Measurements from ENCODE around the gene NLRP1. TPM values are rescaled to one million over a fixed set of nuclear protein-coding genes. Genes with fewer than 3 reads are reported as not detected.

The NLRP1 gene
- total and polyA plus RNA-seq, 2 of the 13 experiments (the other 11 are each of a cell fraction or from before 2014, with no cell fraction given): 3.4 to 3.7 TPM

GRCh38 chr17:5499476-5500231 is 84.7 kb downstream of the NLRP1 start:
- H3K9me3 ChIP-seq (ENCODE audit: low read length): no peaks in the 10 kb centered on the region
- H3K27me3 ChIP-seq (ENCODE audit: control insufficient read depth in 1 of 2, insufficient read depth in 2 of 2, low read length in 2 of 2): peaks cover 0 to 13% of the 10 kb centered on the region in 2 experiments; a peak in 3 of 5 replicates
- peak overlapping the region in 2 of 3 experiments; percentile 75 to 79; a peak in 2 of 6 replicates for H3K4me3 ChIP-seq (replicated peaks in 1 of 3; ENCODE audit: insufficient read depth in 1 of 3, low read depth in 2 of 3, low read length in 3 of 3)
- in situ Hi-C loops (cut with HindIII; ENCODE audit: extremely low pct_ligation_motif_present, low pct_unique_long_range_greater_than_20kb): no loop called here
- TF ChIP-seq RBM39 (IDR thresholded peaks at IDR 0.05; ENCODE audit: low read depth, low read length, poor library complexity, severe bottlenecking): peak; percentile 8
- no peak for TF ChIP-seq ZNF446 (CRISPR knock-in tag; IDR thresholded peaks at IDR 0.05)
- ATAC-seq (no peak), DNase-seq (ENCODE audit: low spot score) (no peak), FAIRE-seq (no peak)
- H3K9ac ChIP-seq (ENCODE audit: insufficient read depth, low read depth, low read length): no peak overlapping the region
- CTCF ChIA-PET (ENCODE audit: low intra/inter-chr PET ratio, low total read pairs): no interaction called here
- H3K36me3 ChIP-seq (replicated peaks in 1 of 2; ENCODE audit: control insufficient read depth in 1 of 2, insufficient read depth in 2 of 2, low read length in 2 of 2): no peaks in the 10 kb centered on the region
- H3K4me2 ChIP-seq (ENCODE audit: low read depth, low read length): peak overlapping the region; percentile 75
- H3K4me1 ChIP-seq (ENCODE audit: insufficient read depth, low read length): peaks cover 7% of the 10 kb centered on the region
- no peak overlapping the region for H2AFZ ChIP-seq (ENCODE audit: low read length)
- POLR2A ChIA-PET: interaction anchor here (1.4 to 2.6 kb wide), 4 partner anchors 14 to 60 kb away, joined by 3 to 24 read pairs (median 4); partner anchors contain the start of genes C1QBP, DERL2, DHX33 and MIS12
- intact Hi-C loops (cut with micrococcal nuclease; ENCODE audit: unreplicated experiment): no loop called here
- H3K27ac ChIP-seq (ENCODE audit: extremely low read length, insufficient read depth, low read length): no peak overlapping the region
- H3K79me2 ChIP-seq (ENCODE audit: insufficient read depth, low read length): no peaks in the 10 kb centered on the region
- BruUV-seq (replicated peaks): no TSS peak
- no peaks in the 10 kb centered on the region for H4K20me1 ChIP-seq (ENCODE audit: insufficient read depth, low read length)
- 91% methylated on average over 34 of the region's 44 CpGs for WGBS (ENCODE audit: low lambda C conversion rate)

- Histone ChIP-seq H3K4me1 (ENCODE audit: insufficient read depth, low read length) (peaks cover 4% of the 10 kb centered on the region), H3K79me2 (ENCODE audit: insufficient read depth, low read length) (peaks cover 6% of the 10 kb centered on the region), H3K4me3 (replicated peaks in 1 of 3; ENCODE audit: insufficient read depth in 1 of 3, low read depth in 2 of 3, low read length in 3 of 3) (no peak overlapping the region), H4K20me1 (ENCODE audit: insufficient read depth, low read length) (no peaks in the 10 kb centered on the region), H3K4me2 (ENCODE audit: low read depth, low read length) (no peak overlapping the region), H3K9me3 (ENCODE audit: low read length) (no peaks in the 10 kb centered on the region), H2AFZ (ENCODE audit: low read length) (no peak overlapping the region), H3K36me3 (replicated peaks in 1 of 2; ENCODE audit: control insufficient read depth in 1 of 2, insufficient read depth in 2 of 2, low read length in 2 of 2) (peaks cover 6 to 23% of the 10 kb centered on the region in 2 experiments), H3K27me3 (ENCODE audit: control insufficient read depth in 1 of 2, insufficient read depth in 2 of 2, low read length in 2 of 2) (no peaks in the 10 kb centered on the region), H3K27ac (ENCODE audit: extremely low read length, insufficient read depth, low read length) (no peak overlapping the region), H3K9ac (ENCODE audit: insufficient read depth, low read depth, low read length) (no peak overlapping the region)
- intact Hi-C loops (cut with micrococcal nuclease; ENCODE audit: unreplicated experiment): no loop called here
- CTCF ChIA-PET (ENCODE audit: low intra/inter-chr PET ratio, low total read pairs): no interaction called here
- DNase-seq (ENCODE audit: low spot score) (no peak), FAIRE-seq (no peak), ATAC-seq (no peak)
- 60% methylated on average over 2 of the region's 2 CpGs for WGBS (ENCODE audit: low lambda C conversion rate)
- BruUV-seq (replicated peaks): no TSS peak
- POLR2A ChIA-PET: no interaction called here
- in situ Hi-C loops (cut with HindIII; ENCODE audit: extremely low pct_ligation_motif_present, low pct_unique_long_range_greater_than_20kb): no loop called here
- TF ChIP-seq, protein P1, sequence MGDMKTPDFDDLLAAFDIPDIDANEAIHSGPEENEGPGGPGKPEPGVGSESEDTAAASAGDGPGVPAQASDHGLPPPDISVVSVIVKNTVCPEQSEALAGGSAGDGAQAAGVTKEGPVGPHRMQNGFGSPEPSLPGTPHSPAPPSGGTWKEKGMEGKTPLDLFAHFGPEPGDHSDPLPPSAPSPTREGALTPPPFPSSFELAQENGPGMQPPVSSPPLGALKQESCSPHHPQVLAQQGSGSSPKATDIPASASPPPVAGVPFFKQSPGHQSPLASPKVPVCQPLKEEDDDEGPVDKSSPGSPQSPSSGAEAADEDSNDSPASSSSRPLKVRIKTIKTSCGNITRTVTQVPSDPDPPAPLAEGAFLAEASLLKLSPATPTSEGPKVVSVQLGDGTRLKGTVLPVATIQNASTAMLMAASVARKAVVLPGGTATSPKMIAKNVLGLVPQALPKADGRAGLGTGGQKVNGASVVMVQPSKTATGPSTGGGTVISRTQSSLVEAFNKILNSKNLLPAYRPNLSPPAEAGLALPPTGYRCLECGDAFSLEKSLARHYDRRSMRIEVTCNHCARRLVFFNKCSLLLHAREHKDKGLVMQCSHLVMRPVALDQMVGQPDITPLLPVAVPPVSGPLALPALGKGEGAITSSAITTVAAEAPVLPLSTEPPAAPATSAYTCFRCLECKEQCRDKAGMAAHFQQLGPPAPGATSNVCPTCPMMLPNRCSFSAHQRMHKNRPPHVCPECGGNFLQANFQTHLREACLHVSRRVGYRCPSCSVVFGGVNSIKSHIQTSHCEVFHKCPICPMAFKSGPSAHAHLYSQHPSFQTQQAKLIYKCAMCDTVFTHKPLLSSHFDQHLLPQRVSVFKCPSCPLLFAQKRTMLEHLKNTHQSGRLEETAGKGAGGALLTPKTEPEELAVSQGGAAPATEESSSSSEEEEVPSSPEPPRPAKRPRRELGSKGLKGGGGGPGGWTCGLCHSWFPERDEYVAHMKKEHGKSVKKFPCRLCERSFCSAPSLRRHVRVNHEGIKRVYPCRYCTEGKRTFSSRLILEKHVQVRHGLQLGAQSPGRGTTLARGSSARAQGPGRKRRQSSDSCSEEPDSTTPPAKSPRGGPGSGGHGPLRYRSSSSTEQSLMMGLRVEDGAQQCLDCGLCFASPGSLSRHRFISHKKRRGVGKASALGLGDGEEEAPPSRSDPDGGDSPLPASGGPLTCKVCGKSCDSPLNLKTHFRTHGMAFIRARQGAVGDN (CRISPR knock-in tag; IDR thresholded peaks at IDR 0.05): no peak
- TF ChIP-seq ASH2L (IDR thresholded peaks at IDR 0.05; ENCODE audit: insufficient read length, low read depth, low read length): no peak
- TF ChIP-seq, protein P2, sequence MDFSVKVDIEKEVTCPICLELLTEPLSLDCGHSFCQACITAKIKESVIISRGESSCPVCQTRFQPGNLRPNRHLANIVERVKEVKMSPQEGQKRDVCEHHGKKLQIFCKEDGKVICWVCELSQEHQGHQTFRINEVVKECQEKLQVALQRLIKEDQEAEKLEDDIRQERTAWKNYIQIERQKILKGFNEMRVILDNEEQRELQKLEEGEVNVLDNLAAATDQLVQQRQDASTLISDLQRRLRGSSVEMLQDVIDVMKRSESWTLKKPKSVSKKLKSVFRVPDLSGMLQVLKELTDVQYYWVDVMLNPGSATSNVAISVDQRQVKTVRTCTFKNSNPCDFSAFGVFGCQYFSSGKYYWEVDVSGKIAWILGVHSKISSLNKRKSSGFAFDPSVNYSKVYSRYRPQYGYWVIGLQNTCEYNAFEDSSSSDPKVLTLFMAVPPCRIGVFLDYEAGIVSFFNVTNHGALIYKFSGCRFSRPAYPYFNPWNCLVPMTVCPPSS (IDR thresholded peaks at IDR 0.05): no peak
- TF ChIP-seq ZNF619 (CRISPR knock-in tag; IDR thresholded peaks at IDR 0.05): no peak
- TF ChIP-seq ZNF276 (CRISPR knock-in tag; IDR thresholded peaks at IDR 0.05; ENCODE audit: low read depth): no peak
Measured at GRCh38 chr17:5492970-5493369, 91.3 kb downstream of the NLRP1 start.

Data from HepG2 (cell line).